Vagina (tissue), 2 donors: ENCODE data around the gene TNRC6B. TPM values are rescaled to one million over a fixed set of nuclear protein-coding genes. Genes with fewer than 3 reads are reported as not detected.
A peak's percentile ranks its signal among the peaks of the same experiment; 100 is the strongest.

ENCODE experiments used
- DNase-seq, 2 donors: peaks; one replicate each; pipeline ENCODE4 v3.0.0-alpha.2; 2017; ENCODE audit errors: extremely low spot score in 2 of 2
- H3K27ac ChIP-seq: fragments of 200-600 bp; sonication (generic); one replicate; pipeline ENCODE4 v1.5.1; 2019
- H3K27me3 ChIP-seq: fragments of 200-600 bp; sonication (generic); one replicate; pipeline ENCODE4 v1.5.1; 2019
- H3K36me3 ChIP-seq, 2 donors: fragments of 200-600 bp; sonication (generic); one replicate each; pipeline ENCODE4 v1.5.1; 2017 to 2019
- H3K4me1 ChIP-seq: fragments of 200-600 bp; sonication (generic); one replicate; pipeline ENCODE4 v1.5.1; 2019
- H3K4me3 ChIP-seq, 2 donors: fragments of 200-600 bp; sonication (generic); 1 replicate in 1 of 2; 2 replicates in 1 of 2; pipeline ENCODE4 v1.5.1; 2016 to 2019
- H3K9me3 ChIP-seq: fragments of 200-600 bp; sonication (generic); one replicate; pipeline ENCODE4 v1.5.1; 2019
- POLR2A ChIP-seq, 2 donors: fragments of 450-650 bp; IDR thresholded peaks; one replicate each; pipeline ENCODE4 v1.6.1; 2017; ENCODE audit warnings: antibody characterized with exemption in 2 of 2, mild to moderate bottlenecking in 2 of 2, moderate library complexity in 2 of 2
- POLR2AphosphoS5 ChIP-seq, 2 donors: sonication (generic); formaldehyde crosslinking; IDR thresholded peaks; one replicate each; pipeline ENCODE4 v1.9.0; 2017; ENCODE audit warnings: antibody characterized with exemption in 2 of 2, mild to moderate bottlenecking in 2 of 2, low read depth in 1 of 2; ENCODE audit not compliant: insufficient read depth in 1 of 2
- intact Hi-C: fragments of 100-400 bp; cut with DNase I; formaldehyde crosslinking; loops from one replicate; pipeline ENCODE4 v1.15.1; 2023
- total RNA-seq: library from RNA; depleted of rRNA; stranded (reverse); fragments of >200 nt; gene quantifications from one replicate; pipeline ENCODE4 v1.2.3, GENCODE V29; 2016
- TF ChIP-seq, protein P1 (sequence below), 3 experiments: fragments of 450-650 bp in 2 of 3; fragments of 200-600 bp in 1 of 3; sonication (generic) in 1 of 3; IDR thresholded peaks; one replicate each; pipeline ENCODE4 v1.5.1; 2017 to 2019; ENCODE audit warnings: antibody characterized with exemption in 3 of 3, mild to moderate bottlenecking in 2 of 3, moderate library complexity in 2 of 3

TNRC6B gene
- total RNA-seq, 1 donor from 2014 or later = 32.7 TPM

DNA sequence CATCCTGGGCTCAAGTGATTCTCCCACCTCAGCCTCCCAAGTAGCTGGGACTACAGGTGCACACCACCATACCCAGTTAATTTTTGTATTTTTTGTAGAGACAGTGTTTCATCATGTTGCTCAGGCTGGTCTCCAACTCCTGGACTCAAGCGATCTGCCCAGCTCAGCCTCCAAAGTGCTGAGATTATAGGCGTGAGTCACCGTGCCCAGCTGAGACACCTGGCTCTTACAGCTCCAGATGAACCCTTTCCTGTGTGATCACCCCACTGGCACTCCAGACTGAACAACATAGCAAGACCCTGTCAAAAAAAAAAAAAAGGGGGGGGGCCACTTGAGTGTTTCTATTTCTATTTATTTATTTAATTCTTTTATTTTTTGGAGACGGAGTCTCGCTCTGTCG lies 167.5 kb downstream of the TNRC6B start:
- peak overlapping the region; percentile 86 for H3K27ac ChIP-seq
- H3K36me3 ChIP-seq = peaks cover 0 to 7% of the 10 kb centered on the region in 2 donors

DNA sequence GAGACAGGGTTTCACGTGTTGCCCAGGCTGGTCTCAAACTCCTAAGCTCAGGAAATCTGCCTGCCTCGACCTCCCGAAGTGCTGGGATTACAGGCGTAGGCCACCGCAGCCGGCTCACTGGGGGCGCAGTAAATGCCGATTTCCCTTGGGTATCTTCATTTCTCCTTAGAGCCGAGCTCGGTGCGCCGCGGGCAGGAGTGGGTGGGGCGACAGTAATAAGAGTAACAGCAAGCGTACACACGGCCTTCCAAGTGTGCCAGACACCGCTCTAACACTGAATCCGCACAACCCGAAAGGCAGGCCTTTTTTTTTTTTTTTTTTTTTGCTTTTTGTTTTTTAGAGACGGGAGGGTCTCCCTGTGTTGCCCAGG lies 168.1 kb downstream of the TNRC6B start:
- DNase-seq = no peak

More for the DNA sequence above, 167.5 kb downstream of the TNRC6B start:
- no peaks in the 10 kb centered on the region for H3K27me3 ChIP-seq
- H3K9me3 ChIP-seq = no peaks in the 10 kb centered on the region
- no peak for TF ChIP-seq POLR2AphosphoS5 (IDR thresholded peaks at IDR 0.05; ENCODE audit: insufficient read depth in 1 of 2, low read depth in 1 of 2)
- TF ChIP-seq, protein P1, sequence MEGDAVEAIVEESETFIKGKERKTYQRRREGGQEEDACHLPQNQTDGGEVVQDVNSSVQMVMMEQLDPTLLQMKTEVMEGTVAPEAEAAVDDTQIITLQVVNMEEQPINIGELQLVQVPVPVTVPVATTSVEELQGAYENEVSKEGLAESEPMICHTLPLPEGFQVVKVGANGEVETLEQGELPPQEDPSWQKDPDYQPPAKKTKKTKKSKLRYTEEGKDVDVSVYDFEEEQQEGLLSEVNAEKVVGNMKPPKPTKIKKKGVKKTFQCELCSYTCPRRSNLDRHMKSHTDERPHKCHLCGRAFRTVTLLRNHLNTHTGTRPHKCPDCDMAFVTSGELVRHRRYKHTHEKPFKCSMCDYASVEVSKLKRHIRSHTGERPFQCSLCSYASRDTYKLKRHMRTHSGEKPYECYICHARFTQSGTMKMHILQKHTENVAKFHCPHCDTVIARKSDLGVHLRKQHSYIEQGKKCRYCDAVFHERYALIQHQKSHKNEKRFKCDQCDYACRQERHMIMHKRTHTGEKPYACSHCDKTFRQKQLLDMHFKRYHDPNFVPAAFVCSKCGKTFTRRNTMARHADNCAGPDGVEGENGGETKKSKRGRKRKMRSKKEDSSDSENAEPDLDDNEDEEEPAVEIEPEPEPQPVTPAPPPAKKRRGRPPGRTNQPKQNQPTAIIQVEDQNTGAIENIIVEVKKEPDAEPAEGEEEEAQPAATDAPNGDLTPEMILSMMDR (IDR thresholded peaks at IDR 0.05) = no peak
- no peak for TF ChIP-seq POLR2A (IDR thresholded peaks at IDR 0.05)
- DNase-seq = no peak
- peaks cover 26% of the 10 kb centered on the region for H3K4me1 ChIP-seq
- H3K4me3 ChIP-seq = peak overlapping the region; percentile 58 to 68
- intact Hi-C loops = loop anchor here (5.0 to 10.0 kb wide), 2 partner anchors 303 to 810 kb away; partner anchors contain the start of gene RPS19BP1

DNA sequence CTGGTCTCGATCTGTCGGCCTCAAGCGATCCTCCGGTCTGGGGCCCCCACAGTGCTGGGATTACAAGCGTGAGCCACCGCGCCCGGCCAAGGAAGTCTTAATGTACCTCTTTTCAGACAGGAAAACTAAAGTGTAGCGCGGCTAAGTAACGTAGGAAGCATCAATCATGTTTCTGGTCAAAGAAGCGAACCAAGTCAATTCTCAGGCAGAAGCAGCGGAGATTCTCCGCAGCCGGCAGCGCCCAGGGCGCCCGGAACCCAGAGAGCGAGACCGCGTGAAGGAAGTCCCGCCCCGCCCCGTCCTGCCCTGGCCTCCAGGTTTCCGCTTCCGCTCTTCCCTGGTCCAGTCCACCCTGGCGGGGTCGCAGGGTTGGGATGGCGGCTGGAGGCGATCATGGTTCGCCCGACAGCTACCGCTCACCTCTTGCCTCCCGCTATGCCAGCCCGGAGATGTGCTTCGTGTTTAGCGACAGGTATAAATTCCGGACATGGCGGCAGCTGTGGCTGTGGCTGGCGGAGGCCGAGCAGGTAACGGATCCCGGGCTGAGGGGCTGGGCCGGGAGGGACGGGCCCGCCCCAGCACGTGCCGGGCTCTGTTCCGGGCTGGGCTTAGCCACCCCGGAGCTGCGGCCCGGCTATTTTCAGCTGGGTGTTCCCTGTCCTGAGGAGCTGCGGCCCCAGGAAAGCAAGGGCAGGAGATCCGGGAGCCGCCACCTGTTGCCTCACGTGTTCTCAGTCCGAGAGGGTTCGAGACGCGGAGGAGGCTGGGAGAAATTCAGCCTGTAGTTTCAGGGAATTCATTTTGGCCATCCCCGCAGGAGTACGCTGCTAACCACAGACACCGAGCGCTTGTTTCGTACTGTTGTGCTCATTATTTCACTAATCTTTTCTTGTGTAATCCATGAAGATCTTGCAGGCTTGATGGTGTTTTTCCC lies 168.7 kb downstream of the TNRC6B start, which contains the start of gene ADSL:
Gene ADSL, plus strand, starts transcription at position 316 of the 934 bp plus-strand sequence. Its CDS starts 59 bp downstream, at position 375.
- H3K9me3 ChIP-seq = no peaks in the 10 kb centered on the region
- TF ChIP-seq POLR2A (IDR thresholded peaks at IDR 0.05) = peak in 1 of 2 donors; percentile 60
- TF ChIP-seq, protein P1 (IDR thresholded peaks at IDR 0.05) = no peak
- TF ChIP-seq POLR2AphosphoS5 (IDR thresholded peaks at IDR 0.05; ENCODE audit: insufficient read depth in 1 of 2, low read depth in 1 of 2) = peak; percentile 85 to 97
- H3K4me3 ChIP-seq = peak within 1 kb of the TSS; percentile 58 to 68
- no peaks in the 10 kb centered on the region for H3K27me3 ChIP-seq
- DNase-seq = no peak
- intact Hi-C loops = loop anchor here (5.0 to 10.0 kb wide), 2 partner anchors 304 to 812 kb away; partner anchors contain the start of gene RPS19BP1
- H3K27ac ChIP-seq = peak within 1 kb of the TSS; percentile 86
- peaks cover 0 to 17% of the 10 kb centered on the region in 2 donors for H3K36me3 ChIP-seq
- peaks cover 26% of the 10 kb centered on the region for H3K4me1 ChIP-seq

More for the DNA sequence above, 168.1 kb downstream of the TNRC6B start:
- Histone ChIP-seq H3K4me3 (peak overlapping the region; percentile 58 to 68), H3K36me3 (peaks cover 0 to 12% of the 10 kb centered on the region in 2 donors), H3K4me1 (peaks cover 26% of the 10 kb centered on the region), H3K9me3 (no peaks in the 10 kb centered on the region), H3K27me3 (no peaks in the 10 kb centered on the region), H3K27ac (peak overlapping the region; percentile 86)
- TF ChIP-seq POLR2AphosphoS5 (IDR thresholded peaks at IDR 0.05; ENCODE audit: insufficient read depth in 1 of 2, low read depth in 1 of 2) = no peak
- no peak for TF ChIP-seq POLR2A (IDR thresholded peaks at IDR 0.05)
- TF ChIP-seq, protein P1 (IDR thresholded peaks at IDR 0.05) = no peak
- intact Hi-C loops = loop anchor here (5.0 to 10.0 kb wide), 2 partner anchors 303 to 811 kb away; partner anchors contain the start of gene RPS19BP1

DNA sequence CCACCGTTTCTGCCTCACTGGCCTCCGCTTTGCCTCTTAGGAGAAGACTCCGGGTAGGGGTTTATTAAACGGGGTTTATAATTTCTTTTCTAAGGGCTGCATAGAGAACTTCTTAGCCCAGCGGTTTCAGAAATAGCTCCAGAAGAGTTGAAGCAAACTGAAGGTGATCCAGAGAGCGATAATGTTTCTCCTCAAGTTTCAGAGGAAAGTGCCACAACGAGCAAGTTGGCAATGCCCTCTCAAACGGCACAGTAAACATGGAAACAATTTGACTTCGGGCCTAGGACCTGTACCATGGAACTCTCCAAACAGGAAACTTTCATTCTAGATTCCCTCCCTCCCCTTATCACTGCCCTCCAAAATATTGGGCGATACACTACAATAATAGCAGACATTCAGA lies 169.6 kb downstream of the TNRC6B start:
- Histone ChIP-seq H3K4me3 (peak overlapping the region; percentile 58 to 68), H3K36me3 (peaks cover 0 to 26% of the 10 kb centered on the region in 2 donors), H3K4me1 (peaks cover 26% of the 10 kb centered on the region), H3K27me3 (no peaks in the 10 kb centered on the region), H3K27ac (peak overlapping the region; percentile 86), H3K9me3 (no peaks in the 10 kb centered on the region)
- intact Hi-C loops = loop anchor here (5.0 to 10.0 kb wide), 2 partner anchors 305 to 812 kb away; partner anchors contain the start of gene RPS19BP1
- no peak for TF ChIP-seq POLR2AphosphoS5 (IDR thresholded peaks at IDR 0.05; ENCODE audit: insufficient read depth in 1 of 2, low read depth in 1 of 2)
- TF ChIP-seq, protein P1 (IDR thresholded peaks at IDR 0.05) = no peak
- TF ChIP-seq POLR2A (IDR thresholded peaks at IDR 0.05) = no peak
- no peak for DNase-seq
